Astrocyte (in vitro differentiated cells and primary cell): ENCODE results near the gene HM13. TPM values are rescaled to one million over a fixed set of nuclear protein-coding genes. Genes with fewer than 3 reads are reported as not detected.

Experiments
- DNase-seq: peaks from one replicate; pipeline ENCODE4 v3.0.0-alpha.2; 2010; ENCODE audit warnings: low read depth
- FAIRE-seq: peaks from 2 replicates; lab custom pipeline; 2011; peaks lifted over from hg19 to GRCh38; lab: Jason Lieb, UNC
- H2AFZ ChIP-seq: 2 replicates; pipeline ENCODE4 v1.6.0; 2012; ENCODE audit warnings: low read depth, low read length, inconsistent platforms
- H3K27ac ChIP-seq: 2 replicates; pipeline ENCODE4 v1.5.1; 2011; ENCODE audit warnings: low read depth, low read length, inconsistent platforms
- H3K27me3 ChIP-seq: 2 replicates; pipeline ENCODE4 v1.6.0; 2011; ENCODE audit warnings: low read length, inconsistent platforms; ENCODE audit not compliant: insufficient read depth
- H3K36me3 ChIP-seq: 2 replicates; pipeline ENCODE4 v1.5.1; 2011; ENCODE audit warnings: low read length, inconsistent platforms; ENCODE audit not compliant: insufficient read depth
- H3K4me1 ChIP-seq: 2 replicates; pipeline ENCODE4 v1.5.1; 2011; ENCODE audit warnings: low read length, inconsistent platforms; ENCODE audit not compliant: insufficient read depth
- H3K4me2 ChIP-seq: 2 replicates; pipeline ENCODE4 v1.6.0; 2012; ENCODE audit warnings: low read length, inconsistent platforms
- H3K4me3 ChIP-seq: 2 replicates; pipeline ENCODE4 v1.5.1; 2011; ENCODE audit warnings: low read depth, mild to moderate bottlenecking, low read length, inconsistent platforms; ENCODE audit not compliant: insufficient read depth
- H3K79me2 ChIP-seq: 2 replicates; pipeline ENCODE4 v1.6.0; 2012; ENCODE audit warnings: mild to moderate bottlenecking, low read length, inconsistent platforms; ENCODE audit not compliant: insufficient read depth
- H3K9ac ChIP-seq: 2 replicates; pipeline ENCODE4 v1.6.0; 2012; ENCODE audit warnings: mild to moderate bottlenecking, low read length, inconsistent platforms
- H3K9me3 ChIP-seq: 2 replicates; pipeline ENCODE4 v1.5.1; 2012; ENCODE audit warnings: low read depth, mild to moderate bottlenecking, low read length, inconsistent platforms; ENCODE audit not compliant: insufficient read depth
- H4K20me1 ChIP-seq: 2 replicates; pipeline ENCODE4 v1.6.0; 2012; ENCODE audit warnings: low read length, inconsistent platforms; ENCODE audit not compliant: insufficient read depth
- H3K27ac Mint-ChIP-seq: one replicate; pipeline ENCODE4 v1.8.0; 2021; ENCODE audit warnings: mild to moderate bottlenecking, mixed read lengths; ENCODE audit not compliant: unreplicated experiment
- H3K27me3 Mint-ChIP-seq: one replicate; pipeline ENCODE4 v1.8.0; 2021; ENCODE audit warnings: low read depth, mixed read lengths; ENCODE audit not compliant: unreplicated experiment
- H3K36me3 Mint-ChIP-seq: one replicate; pipeline ENCODE4 v1.8.0; 2021; ENCODE audit warnings: low read depth, mixed read lengths; ENCODE audit not compliant: unreplicated experiment
- H3K4me1 Mint-ChIP-seq: one replicate; pipeline ENCODE4 v1.8.0; 2021; ENCODE audit warnings: low read depth, mixed read lengths; ENCODE audit not compliant: unreplicated experiment
- H3K4me3 Mint-ChIP-seq: one replicate; pipeline ENCODE4 v1.8.0; 2021; ENCODE audit warnings: mild to moderate bottlenecking, moderate library complexity, mixed read lengths; ENCODE audit not compliant: unreplicated experiment
- H3K9me3 Mint-ChIP-seq: one replicate; pipeline ENCODE4 v1.8.0; 2021; ENCODE audit warnings: mild to moderate bottlenecking, mixed read lengths; ENCODE audit not compliant: unreplicated experiment
- CTCF ChIP-seq: IDR thresholded peaks from 2 replicates; pipeline ENCODE4 v1.5.1; 2011; ENCODE audit warnings: low read depth, mild to moderate bottlenecking, inconsistent platforms, low read length, moderate library complexity; ENCODE audit not compliant: insufficient read depth
- EZH2 ChIP-seq: IDR thresholded peaks from 2 replicates; pipeline ENCODE4 v1.6.1; 2012; ENCODE audit warnings: mild to moderate bottlenecking, low read length, inconsistent platforms; ENCODE audit not compliant: insufficient read depth
- total RNA-seq: library from RNA; stranded (reverse); gene quantifications from 2 replicates; pipeline ENCODE4 v1.2.1, GENCODE V29; 2021

The HM13 gene
- total RNA-seq, 1 donor from 2014 or later, result 399 TPM

DNA sequence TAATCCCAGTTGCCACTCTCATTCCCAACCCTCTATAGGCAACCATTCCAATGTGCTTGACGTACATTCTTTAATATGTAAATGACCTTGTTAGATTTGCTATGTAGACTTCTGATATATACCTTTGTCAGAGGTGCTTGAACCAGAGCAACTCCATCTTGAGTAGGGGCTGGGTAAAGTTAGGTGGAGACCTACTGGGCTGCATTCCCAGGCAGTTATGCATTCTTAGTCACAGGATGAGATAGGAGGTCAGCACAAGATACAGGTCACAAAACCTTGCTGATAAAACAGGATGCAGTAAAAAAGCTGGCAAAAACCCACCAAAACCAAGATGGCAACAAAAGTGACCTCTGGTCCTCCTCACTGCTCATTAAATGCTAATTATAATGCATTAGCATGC lies 8.3 kb upstream of the HM13 start:
- H3K4me2 ChIP-seq, result no peak overlapping the region
- no peaks in the 10 kb centered on the region for H3K79me2 ChIP-seq
- no peak overlapping the region for H3K27ac Mint-ChIP-seq
- no peak overlapping the region for H3K9ac ChIP-seq
- H3K27me3 ChIP-seq, result peaks cover 2% of the 10 kb centered on the region
- no peak overlapping the region for H2AFZ ChIP-seq
- no peak overlapping the region for H3K4me3 Mint-ChIP-seq
- FAIRE-seq, result no peak
- H3K4me1 ChIP-seq, result no peaks in the 10 kb centered on the region
- no peaks in the 10 kb centered on the region for H3K36me3 Mint-ChIP-seq
- no peak overlapping the region for H3K27ac ChIP-seq
- H3K4me1 Mint-ChIP-seq, result no peaks in the 10 kb centered on the region
- H3K9me3 ChIP-seq, result no peaks in the 10 kb centered on the region
- TF ChIP-seq CTCF (no peak), EZH2 (no peak)
- H3K4me3 ChIP-seq, result no peak overlapping the region
- H3K27me3 Mint-ChIP-seq, result peaks cover 28% of the 10 kb centered on the region
- H3K9me3 Mint-ChIP-seq, result peaks cover 11% of the 10 kb centered on the region
- DNase-seq, result no peak
- H3K36me3 ChIP-seq, result no peaks in the 10 kb centered on the region
- no peaks in the 10 kb centered on the region for H4K20me1 ChIP-seq

DNA sequence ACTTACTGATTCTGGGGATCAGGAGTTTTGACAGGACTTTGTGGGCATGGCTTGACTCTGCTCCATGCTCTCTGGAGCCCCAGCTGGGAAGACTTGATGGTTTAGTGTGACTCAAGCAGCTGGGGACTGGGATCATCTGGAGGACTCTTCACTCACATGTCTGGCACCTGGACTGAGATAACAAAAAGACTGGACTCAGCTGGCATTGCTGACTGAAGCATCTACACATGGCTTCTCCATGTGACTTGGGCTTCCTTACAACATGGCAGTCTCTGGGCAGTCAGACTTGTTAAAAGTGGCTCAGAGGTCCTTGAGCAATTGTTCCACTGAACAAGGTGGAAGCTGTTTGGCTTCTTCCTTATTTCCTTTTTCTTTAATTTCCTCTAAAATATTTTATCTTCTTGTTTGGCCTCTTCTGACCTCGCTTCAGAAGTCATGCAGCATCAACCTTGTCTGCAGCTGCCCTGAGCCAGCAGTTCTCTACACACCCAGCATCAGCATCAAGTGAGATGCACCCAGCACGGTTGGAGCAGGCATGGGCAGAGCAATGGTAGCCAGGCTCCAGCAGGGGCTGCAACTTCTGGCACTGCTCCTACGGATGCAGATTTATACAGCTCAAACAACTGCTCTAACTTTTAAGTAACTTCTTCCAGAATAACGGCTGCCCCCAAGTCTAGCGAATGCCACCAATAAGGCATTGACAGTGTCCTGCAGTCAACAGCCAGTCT lies 5.6 kb upstream of the HM13 start:
- H4K20me1 ChIP-seq, result no peaks in the 10 kb centered on the region
- H3K4me1 Mint-ChIP-seq, result no peaks in the 10 kb centered on the region

More for the DNA sequence above, 5.6 kb upstream of the HM13 start:
- Histone ChIP-seq H3K79me2 (no peaks in the 10 kb centered on the region), H3K4me2 (no peak overlapping the region), H3K27me3 (peaks cover under 1% of the 10 kb centered on the region), H3K27ac (no peak overlapping the region), H3K36me3 (no peaks in the 10 kb centered on the region), H3K9ac (no peak overlapping the region), H3K9me3 (no peaks in the 10 kb centered on the region), H2AFZ (no peak overlapping the region), H3K4me1 (no peaks in the 10 kb centered on the region), H3K4me3 (no peak overlapping the region)
- TF ChIP-seq EZH2, result no peak
- TF ChIP-seq CTCF, result no peak
- FAIRE-seq (no peak), DNase-seq (no peak)
- peaks cover 21% of the 10 kb centered on the region for H3K27me3 Mint-ChIP-seq
- peaks cover 11% of the 10 kb centered on the region for H3K9me3 Mint-ChIP-seq
- H3K27ac Mint-ChIP-seq, result no peak overlapping the region
- no peak overlapping the region for H3K4me3 Mint-ChIP-seq
- no peaks in the 10 kb centered on the region for H3K36me3 Mint-ChIP-seq
